ENCODE results near the gene WLS. TPM values are rescaled to one million over a fixed set of nuclear protein-coding genes. Genes with fewer than 3 reads are reported as not detected.

The WLS gene
- total RNA-seq, 1 donor from 2014 or later = 29.9 TPM

GRCh38 chr1:68131261-68131660 lies 101.1 kb downstream of the WLS start:
- no peak for DNase-seq (ENCODE audit: low spot score in 2 of 2)
- H3K36me3 ChIP-seq = peaks cover 10 to 51% of the 10 kb centered on the region in 2 donors
- no peaks in the 10 kb centered on the region for H3K9me3 ChIP-seq
- TF ChIP-seq CTCF (IDR thresholded peaks at IDR 0.05) = no peak
- H3K4me1 ChIP-seq = peaks cover 0 to 4% of the 10 kb centered on the region in 2 donors
- H3K4me3 ChIP-seq = no peak overlapping the region
- no peaks in the 10 kb centered on the region for H3K27me3 ChIP-seq
- intact Hi-C loops (cut with DNase I) = no loop called here
- H3K27ac ChIP-seq = no peak overlapping the region

- H3K9me3 ChIP-seq = no peaks in the 10 kb centered on the region
- peak overlapping the region in 1 of 2 donors; percentile 46 for H3K27ac ChIP-seq
- H3K36me3 ChIP-seq = peaks cover 10 to 54% of the 10 kb centered on the region in 2 donors
- no peak for TF ChIP-seq CTCF (IDR thresholded peaks at IDR 0.05)
- H3K27me3 ChIP-seq = no peaks in the 10 kb centered on the region
- DNase-seq (ENCODE audit: low spot score in 2 of 2) = no peak
- H3K4me3 ChIP-seq = no peak overlapping the region
- peaks cover 0 to 4% of the 10 kb centered on the region in 2 donors for H3K4me1 ChIP-seq
- intact Hi-C loops (cut with DNase I) = loop anchor here (5.0 kb wide), 1 partner anchor 368 kb away; the partner anchor contains the start of gene DEPDC1
Observed at GRCh38 chr1:68129536-68130250, 102.6 kb downstream of the WLS start.

DNA sequence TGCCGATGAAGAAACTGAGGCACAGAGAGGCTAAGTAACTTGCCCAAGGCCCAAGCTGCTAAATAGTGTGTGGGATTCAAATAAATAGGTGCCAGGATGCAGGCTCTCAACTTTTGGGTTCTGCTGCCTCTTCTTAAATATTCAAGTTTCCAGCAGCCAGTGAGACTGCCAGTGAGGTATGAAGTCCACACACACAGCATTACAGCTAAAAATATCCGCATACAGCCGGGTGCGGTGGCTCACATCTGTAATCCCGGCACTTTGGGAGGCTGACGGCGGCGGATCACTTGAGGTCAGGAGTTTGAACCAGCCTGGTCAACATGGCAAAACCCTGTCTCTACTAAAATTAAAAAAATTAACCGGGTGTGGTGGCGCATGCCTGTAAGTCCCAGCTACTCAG lies 103.5 kb downstream of the WLS start:
- H3K4me3 ChIP-seq = no peak overlapping the region
- intact Hi-C loops (cut with DNase I) = loop anchor here (5.0 kb wide), 1 partner anchor 368 kb away; the partner anchor contains the start of gene DEPDC1
- peaks cover 10 to 52% of the 10 kb centered on the region in 2 donors for H3K36me3 ChIP-seq
- peaks cover 0 to 4% of the 10 kb centered on the region in 2 donors for H3K4me1 ChIP-seq
- H3K27me3 ChIP-seq = no peaks in the 10 kb centered on the region
- TF ChIP-seq CTCF (IDR thresholded peaks at IDR 0.05) = no peak
- peak overlapping the region in 1 of 2 donors; percentile 46 for H3K27ac ChIP-seq
- H3K9me3 ChIP-seq = no peaks in the 10 kb centered on the region
- DNase-seq (ENCODE audit: low spot score in 2 of 2) = no peak

- no peak for TF ChIP-seq CTCF (IDR thresholded peaks at IDR 0.05)
- Histone ChIP-seq H3K36me3 (peaks cover 6 to 48% of the 10 kb centered on the region in 2 donors), H3K4me3 (no peak overlapping the region), H3K27me3 (no peaks in the 10 kb centered on the region), H3K4me1 (peaks cover 0 to 4% of the 10 kb centered on the region in 2 donors), H3K27ac (peak overlapping the region in 1 of 2 donors; percentile 33), H3K9me3 (no peaks in the 10 kb centered on the region)
- no peak for DNase-seq (ENCODE audit: low spot score in 2 of 2)
- intact Hi-C loops (cut with DNase I) = loop anchor here (5.0 kb wide), 1 partner anchor 369 kb away; the partner anchor contains the start of gene DEPDC1
Observed at GRCh38 chr1:68128157-68128556, 104.2 kb downstream of the WLS start.

DNA sequence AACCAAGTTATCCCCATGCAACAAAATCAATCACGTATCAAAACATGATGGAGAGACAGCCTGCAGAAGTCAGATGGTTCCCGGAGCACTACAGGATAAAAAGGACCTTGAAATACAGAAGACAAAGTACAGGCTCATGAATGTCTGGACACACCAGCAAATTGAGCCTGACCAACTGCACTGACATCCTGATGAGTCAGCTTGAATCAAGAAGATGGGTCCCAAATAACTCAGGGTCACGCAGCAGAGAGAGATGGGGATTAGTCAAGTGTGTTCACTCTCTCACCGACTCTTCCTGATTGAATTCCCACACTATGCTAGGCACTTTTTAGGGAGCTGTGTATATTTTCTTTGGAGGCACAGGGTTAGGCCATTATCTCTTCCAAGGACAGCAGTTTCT lies 110.8 kb downstream of the WLS start:
- no peak for DNase-seq (ENCODE audit: low spot score in 2 of 2)
- Histone ChIP-seq H3K27ac (peak overlapping the region in 1 of 2 donors; percentile 50), H3K36me3 (peaks cover 0 to 21% of the 10 kb centered on the region in 2 donors), H3K4me1 (peaks cover 0 to 7% of the 10 kb centered on the region in 2 donors), H3K27me3 (no peaks in the 10 kb centered on the region), H3K9me3 (no peaks in the 10 kb centered on the region), H3K4me3 (no peak overlapping the region)
- intact Hi-C loops (cut with DNase I) = loop anchor here (2.0 to 5.0 kb wide), 2 partner anchors 51 to 109 kb away; no protein-coding TSS in a partner anchor
- no peak for TF ChIP-seq CTCF (IDR thresholded peaks at IDR 0.05)
